ENCODE results near the gene ZNF423. TPM values are rescaled to one million over a fixed set of nuclear protein-coding genes. Genes with fewer than 3 reads are reported as not detected.

ZNF423 gene
- total and polyA plus RNA-seq, 4 donors: 1.1 to 14.8 (median 3.3) TPM

DNA sequence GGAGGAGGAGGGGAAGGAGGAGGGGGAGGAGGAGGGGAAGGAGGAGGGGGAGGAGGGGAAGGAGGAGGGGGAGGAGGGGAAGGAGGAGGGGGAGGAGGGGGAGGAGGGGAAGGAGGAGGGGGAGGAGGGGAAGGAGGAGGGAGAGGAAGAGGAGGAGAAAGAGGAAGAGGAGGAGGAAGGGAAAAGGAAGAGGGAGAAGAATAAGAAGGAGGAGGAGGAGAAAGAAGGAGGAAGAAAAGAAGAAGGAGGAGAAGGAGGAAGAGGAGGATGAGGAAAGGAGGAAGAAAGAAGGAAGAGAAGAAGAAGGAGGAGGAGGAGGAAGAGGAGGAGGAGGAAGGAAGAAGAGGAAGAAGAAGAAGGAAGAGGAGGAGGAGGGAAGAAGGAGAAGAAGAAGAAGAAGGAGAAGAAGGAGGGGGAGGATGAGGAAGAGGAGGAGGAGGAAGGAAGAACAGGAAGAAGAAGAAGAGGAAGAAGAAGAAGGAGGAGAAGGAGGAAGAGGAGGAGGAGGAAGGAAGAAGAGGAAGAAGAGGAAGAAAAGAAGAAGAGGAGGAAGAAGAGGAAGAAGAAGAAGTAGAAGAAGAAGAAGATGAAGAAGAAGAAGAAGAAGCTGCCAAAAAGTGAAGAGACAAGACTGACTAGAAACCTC, 378.5 kb downstream of the ZNF423 start:
- H3K9ac ChIP-seq (ENCODE audit: insufficient read depth in 1 of 2, low read length in 2 of 2): no peak overlapping the region
- H3K9me3 ChIP-seq (ENCODE audit: control insufficient read depth in 4 of 4, insufficient read depth in 3 of 4, low read length in 3 of 4): peaks cover 0 to 2% (median 0%) of the 10 kb centered on the region in 4 donors
- no peaks in the 10 kb centered on the region for H3K36me3 ChIP-seq (ENCODE audit: control insufficient read depth in 4 of 4, insufficient read depth in 4 of 4, low read length in 4 of 4)
- peaks cover 0 to 4% (median 0%) of the 10 kb centered on the region in 3 donors for H3K27me3 ChIP-seq (ENCODE audit: control insufficient read depth in 3 of 3, insufficient read depth in 3 of 3, low read length in 2 of 3)
- no peak overlapping the region for H3K27ac ChIP-seq (ENCODE audit: low read depth in 1 of 2, low read length in 1 of 2)
- TF ChIP-seq, protein P1, sequence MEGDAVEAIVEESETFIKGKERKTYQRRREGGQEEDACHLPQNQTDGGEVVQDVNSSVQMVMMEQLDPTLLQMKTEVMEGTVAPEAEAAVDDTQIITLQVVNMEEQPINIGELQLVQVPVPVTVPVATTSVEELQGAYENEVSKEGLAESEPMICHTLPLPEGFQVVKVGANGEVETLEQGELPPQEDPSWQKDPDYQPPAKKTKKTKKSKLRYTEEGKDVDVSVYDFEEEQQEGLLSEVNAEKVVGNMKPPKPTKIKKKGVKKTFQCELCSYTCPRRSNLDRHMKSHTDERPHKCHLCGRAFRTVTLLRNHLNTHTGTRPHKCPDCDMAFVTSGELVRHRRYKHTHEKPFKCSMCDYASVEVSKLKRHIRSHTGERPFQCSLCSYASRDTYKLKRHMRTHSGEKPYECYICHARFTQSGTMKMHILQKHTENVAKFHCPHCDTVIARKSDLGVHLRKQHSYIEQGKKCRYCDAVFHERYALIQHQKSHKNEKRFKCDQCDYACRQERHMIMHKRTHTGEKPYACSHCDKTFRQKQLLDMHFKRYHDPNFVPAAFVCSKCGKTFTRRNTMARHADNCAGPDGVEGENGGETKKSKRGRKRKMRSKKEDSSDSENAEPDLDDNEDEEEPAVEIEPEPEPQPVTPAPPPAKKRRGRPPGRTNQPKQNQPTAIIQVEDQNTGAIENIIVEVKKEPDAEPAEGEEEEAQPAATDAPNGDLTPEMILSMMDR (IDR thresholded peaks at IDR 0.05; ENCODE audit: control extremely low read depth, extremely low read depth): no peak
- no peaks in the 10 kb centered on the region for H3K4me1 ChIP-seq (ENCODE audit: control insufficient read depth in 5 of 5, insufficient read depth in 5 of 5, low read length in 5 of 5)
- DNase-seq (no peak), ATAC-seq (ENCODE audit: insufficient read depth, low FRiP score) (no peak)
- no peak overlapping the region for H3K4me3 ChIP-seq

DNA sequence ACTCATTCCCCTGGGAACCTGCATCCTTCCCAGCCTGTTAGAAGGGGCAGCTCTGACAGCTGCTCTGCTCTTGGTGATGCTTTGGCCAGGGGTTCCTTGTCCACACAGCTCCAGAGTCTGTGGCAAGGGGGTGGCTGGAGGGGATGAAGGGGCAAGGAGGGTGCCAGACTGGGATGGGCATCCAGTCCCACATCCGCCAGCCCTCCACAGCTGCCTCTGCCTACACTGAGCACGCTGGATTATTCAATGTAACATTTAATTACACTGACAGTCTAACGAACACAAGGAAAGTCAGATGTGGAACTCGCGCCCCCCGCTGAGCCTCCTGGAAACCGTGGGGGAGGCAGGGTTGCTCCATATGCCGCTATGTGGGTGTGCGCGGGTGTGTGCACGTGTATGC, 381.2 kb downstream of the ZNF423 start:
- Histone ChIP-seq H3K9ac (ENCODE audit: insufficient read depth in 1 of 2, low read length in 2 of 2) (no peak overlapping the region), H3K36me3 (ENCODE audit: control insufficient read depth in 4 of 4, insufficient read depth in 4 of 4, low read length in 4 of 4) (no peaks in the 10 kb centered on the region), H3K27ac (ENCODE audit: low read depth in 1 of 2, low read length in 1 of 2) (no peak overlapping the region), H3K9me3 (ENCODE audit: control insufficient read depth in 4 of 4, insufficient read depth in 3 of 4, low read length in 3 of 4) (peaks cover 0 to 2% (median 0%) of the 10 kb centered on the region in 4 donors), H3K4me3 (no peak overlapping the region), H3K27me3 (ENCODE audit: control insufficient read depth in 3 of 3, insufficient read depth in 3 of 3, low read length in 2 of 3) (peaks cover 0 to 4% (median 0%) of the 10 kb centered on the region in 3 donors), H3K4me1 (ENCODE audit: control insufficient read depth in 5 of 5, insufficient read depth in 5 of 5, low read length in 5 of 5) (peaks cover 0 to 13% (median 0%) of the 10 kb centered on the region in 5 donors)
- 81 to 84% methylated on average over 11 of the region's 11 CpGs for WGBS, 2 donors
- TF ChIP-seq, protein P1 (IDR thresholded peaks at IDR 0.05; ENCODE audit: control extremely low read depth, extremely low read depth): no peak
- ATAC-seq (ENCODE audit: insufficient read depth, low FRiP score) (no peak), DNase-seq (no peak)

DNA sequence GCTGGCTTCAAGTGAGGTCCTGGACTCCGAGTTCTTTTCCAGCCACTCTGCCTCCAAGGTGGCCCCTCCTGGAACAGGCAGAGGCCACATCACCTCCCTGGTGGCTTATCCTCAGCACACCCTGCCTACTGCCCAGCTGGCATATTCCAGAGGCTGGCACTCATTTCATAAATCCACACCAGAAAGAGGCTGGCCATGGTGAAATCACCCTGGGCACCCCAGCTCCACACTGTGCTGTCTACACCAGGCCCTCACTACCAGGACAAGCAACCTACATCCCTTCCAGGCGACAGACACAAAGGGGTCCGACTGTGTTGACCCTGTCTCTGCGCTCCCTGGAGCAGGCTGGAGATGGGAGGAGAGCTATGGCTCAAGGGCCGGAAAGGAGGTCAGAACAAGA, 382.1 kb downstream of the ZNF423 start:
- TF ChIP-seq, protein P1 (IDR thresholded peaks at IDR 0.05; ENCODE audit: control extremely low read depth, extremely low read depth): no peak
- DNase-seq: no peak
- peak; percentile 23 for ATAC-seq (ENCODE audit: insufficient read depth, low FRiP score)

More for the DNA sequence above, 382.1 kb downstream of the ZNF423 start:
- H3K9ac ChIP-seq (ENCODE audit: insufficient read depth in 1 of 2, low read length in 2 of 2): no peak overlapping the region
- H3K36me3 ChIP-seq (ENCODE audit: control insufficient read depth in 4 of 4, insufficient read depth in 4 of 4, low read length in 4 of 4): no peaks in the 10 kb centered on the region
- peaks cover 0 to 13% (median 0%) of the 10 kb centered on the region in 5 donors for H3K4me1 ChIP-seq (ENCODE audit: control insufficient read depth in 5 of 5, insufficient read depth in 5 of 5, low read length in 5 of 5)
- H3K27me3 ChIP-seq (ENCODE audit: control insufficient read depth in 3 of 3, insufficient read depth in 3 of 3, low read length in 2 of 3): peaks cover 0 to 4% (median 0%) of the 10 kb centered on the region in 3 donors
- 81 to 91% methylated on average over 5 of the region's 5 CpGs for whole genome bisulfite sequencing, 2 donors
- H3K4me3 ChIP-seq: no peak overlapping the region
- H3K27ac ChIP-seq (ENCODE audit: low read depth in 1 of 2, low read length in 1 of 2): no peak overlapping the region
- peaks cover 0 to 2% (median 0%) of the 10 kb centered on the region in 4 donors for H3K9me3 ChIP-seq (ENCODE audit: control insufficient read depth in 4 of 4, insufficient read depth in 3 of 4, low read length in 3 of 4)

All from lung (tissue), 12 donors.